Astrocyte of the cerebellum (primary cell): ENCODE data around the gene CFAP46.

ENCODE experiments used
- DNase-seq: peaks from one replicate; pipeline ENCODE4 v3.0.0-alpha.2; 2011; ENCODE audit warnings: low read depth
- H3K4me3 ChIP-seq: 2 replicates; pipeline ENCODE4 v1.5.1; 2011; ENCODE audit warnings: mild to moderate bottlenecking, low read depth, low read length, moderate library complexity
- CTCF ChIP-seq: IDR thresholded peaks from 2 replicates; pipeline ENCODE4 v1.5.1; 2012; ENCODE audit warnings: low read length, low read depth, moderate library complexity, mild to moderate bottlenecking; ENCODE audit errors: missing control alignments
- in situ Hi-C: cut with HindIII; loops from 2 replicates; pipeline ENCODE4 v1.10.0; 2017; ENCODE audit warnings: low sequenced_read_pairs

The CFAP46 gene

GRCh38 chr10:132839061-132839460 lies 103.3 kb downstream of the CFAP46 start:
- TF ChIP-seq CTCF: no peak
- no peak for DNase-seq
- no peak overlapping the region for H3K4me3 ChIP-seq
- in situ Hi-C loops: no loop called here

- TF ChIP-seq CTCF: no peak
- DNase-seq: no peak
- no peak overlapping the region for H3K4me3 ChIP-seq
- in situ Hi-C loops: no loop called here
Observed at GRCh38 chr10:132838346-132838970, 103.9 kb downstream of the CFAP46 start.

- no peak overlapping the region for H3K4me3 ChIP-seq
- in situ Hi-C loops: no loop called here
- TF ChIP-seq CTCF: no peak
- no peak for DNase-seq
Observed at GRCh38 chr10:132837905-132838304, 104.5 kb downstream of the CFAP46 start.

GRCh38 chr10:132836832-132837540 lies 105.4 kb downstream of the CFAP46 start:
- TF ChIP-seq CTCF: peak; percentile 74
- no peak for DNase-seq
- no peak overlapping the region for H3K4me3 ChIP-seq
- in situ Hi-C loops: no loop called here

GRCh38 chr10:132836248-132836831 lies 106.0 kb downstream of the CFAP46 start:
- no peak overlapping the region for H3K4me3 ChIP-seq
- TF ChIP-seq CTCF: no peak
- in situ Hi-C loops: no loop called here
- DNase-seq: no peak

GRCh38 chr10:132835848-132836233 lies 106.5 kb downstream of the CFAP46 start:
- no peak for DNase-seq
- in situ Hi-C loops: no loop called here
- TF ChIP-seq CTCF: no peak
- H3K4me3 ChIP-seq: no peak overlapping the region
